GM12878 (cell line): ENCODE results near the gene BSN.

Source experiments
- HDAC6 ChIP-seq: fragments of 200-600 bp; sonication (generic); IDR thresholded peaks from one replicate; pipeline ENCODE4 v1.8.0; 2017; ENCODE audit warnings: antibody characterized with exemption; ENCODE audit not compliant: unreplicated experiment
- IKZF1 ChIP-seq: fragments of 450-650 bp; conservative IDR thresholded peaks from 2 replicates; pipeline ENCODE4 v1.6.1; 2017; ENCODE audit warnings: antibody characterized with exemption, mild to moderate bottlenecking
- MXI1 ChIP-seq: fragments of 150-350 bp; IDR thresholded peaks from 2 replicates; pipeline ENCODE4 v1.6.1; 2011; ENCODE audit warnings: low read depth, mild to moderate bottlenecking, inconsistent platforms, low read length, improper control_type of control experiment
- NFYB ChIP-seq: IDR thresholded peaks from 2 replicates; pipeline ENCODE4 v1.6.1; 2011; ENCODE audit warnings: low read depth, mild to moderate bottlenecking, low read length, improper control_type of control experiment, moderate library complexity; ENCODE audit not compliant: insufficient read depth
- POLR2A ChIP-seq: IDR thresholded peaks from 2 replicates; pipeline ENCODE4 v1.6.1; 2011; ENCODE audit warnings: low read depth, mild to moderate bottlenecking, low read length
- RB1 ChIP-seq: fragments of 450-650 bp; formaldehyde crosslinking; IDR thresholded peaks from 2 replicates; pipeline ENCODE4 v1.6.1; 2017; ENCODE audit warnings: mild to moderate bottlenecking, borderline replicate concordance
- REST ChIP-seq: IDR thresholded peaks from 2 replicates; pipeline ENCODE4 v1.6.1; 2012; ENCODE audit warnings: mild to moderate bottlenecking, low read depth, low read length
- SIN3A ChIP-seq: IDR thresholded peaks from 2 replicates; pipeline ENCODE4 v1.6.1; 2012; ENCODE audit warnings: low read depth, low read length, improper control_type of control experiment
- USF1 ChIP-seq: IDR thresholded peaks from 2 replicates; pipeline ENCODE4 v1.6.1; 2011; ENCODE audit warnings: borderline replicate concordance, low read depth, mild to moderate bottlenecking, moderate library complexity, mixed read lengths, low read length; ENCODE audit not compliant: insufficient read depth; ENCODE audit errors: extremely low read length
- TF ChIP-seq, protein P1 (sequence below): fragments of 450-650 bp; IDR thresholded peaks from 2 replicates; pipeline ENCODE4 v1.6.1; 2018; ENCODE audit warnings: borderline replicate concordance, mild to moderate bottlenecking; ENCODE audit not compliant: partially characterized antibody
- TF ChIP-seq, protein P2 (sequence below): fragments of 450-650 bp; IDR thresholded peaks from 2 replicates; pipeline ENCODE4 v1.6.1; 2017; ENCODE audit warnings: antibody characterized with exemption, mild to moderate bottlenecking, moderate library complexity
- TF ChIP-seq, protein P3 (sequence below), 3 experiments: IDR thresholded peaks in 2 of 3; conservative IDR thresholded peaks in 1 of 3; 2 replicates each; pipeline ENCODE4 v1.5.1; 2011; ENCODE audit warnings: low read depth in 3 of 3, low read length in 3 of 3, mild to moderate bottlenecking in 3 of 3, control low read depth in 2 of 3, moderate library complexity in 2 of 3, inconsistent platforms in 1 of 3, mixed read lengths in 1 of 3; ENCODE audit not compliant: control insufficient read depth in 2 of 3, insufficient read depth in 1 of 3; ENCODE audit errors: extremely low read depth in 1 of 3

- TF ChIP-seq IKZF1 (no peak), REST (no peak), SIN3A (no peak), RB1 (no peak), USF1 (no peak), NFYB (no peak), POLR2A (no peak), MXI1 (no peak), HDAC6 (no peak)
- TF ChIP-seq, protein P1, sequence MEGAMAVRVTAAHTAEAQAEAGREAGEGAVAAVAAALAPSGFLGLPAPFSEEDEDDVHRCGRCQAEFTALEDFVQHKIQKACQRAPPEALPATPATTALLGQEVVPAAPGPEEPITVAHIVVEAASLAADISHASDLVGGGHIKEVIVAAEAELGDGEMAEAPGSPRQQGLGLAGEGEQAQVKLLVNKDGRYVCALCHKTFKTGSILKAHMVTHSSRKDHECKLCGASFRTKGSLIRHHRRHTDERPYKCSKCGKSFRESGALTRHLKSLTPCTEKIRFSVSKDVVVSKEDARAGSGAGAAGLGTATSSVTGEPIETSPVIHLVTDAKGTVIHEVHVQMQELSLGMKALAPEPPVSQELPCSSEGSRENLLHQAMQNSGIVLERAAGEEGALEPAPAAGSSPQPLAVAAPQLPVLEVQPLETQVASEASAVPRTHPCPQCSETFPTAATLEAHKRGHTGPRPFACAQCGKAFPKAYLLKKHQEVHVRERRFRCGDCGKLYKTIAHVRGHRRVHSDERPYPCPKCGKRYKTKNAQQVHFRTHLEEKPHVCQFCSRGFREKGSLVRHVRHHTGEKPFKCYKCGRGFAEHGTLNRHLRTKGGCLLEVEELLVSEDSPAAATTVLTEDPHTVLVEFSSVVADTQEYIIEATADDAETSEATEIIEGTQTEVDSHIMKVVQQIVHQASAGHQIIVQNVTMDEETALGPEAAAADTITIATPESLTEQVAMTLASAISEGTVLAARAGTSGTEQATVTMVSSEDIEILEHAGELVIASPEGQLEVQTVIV, result no peak
- TF ChIP-seq, protein P2, sequence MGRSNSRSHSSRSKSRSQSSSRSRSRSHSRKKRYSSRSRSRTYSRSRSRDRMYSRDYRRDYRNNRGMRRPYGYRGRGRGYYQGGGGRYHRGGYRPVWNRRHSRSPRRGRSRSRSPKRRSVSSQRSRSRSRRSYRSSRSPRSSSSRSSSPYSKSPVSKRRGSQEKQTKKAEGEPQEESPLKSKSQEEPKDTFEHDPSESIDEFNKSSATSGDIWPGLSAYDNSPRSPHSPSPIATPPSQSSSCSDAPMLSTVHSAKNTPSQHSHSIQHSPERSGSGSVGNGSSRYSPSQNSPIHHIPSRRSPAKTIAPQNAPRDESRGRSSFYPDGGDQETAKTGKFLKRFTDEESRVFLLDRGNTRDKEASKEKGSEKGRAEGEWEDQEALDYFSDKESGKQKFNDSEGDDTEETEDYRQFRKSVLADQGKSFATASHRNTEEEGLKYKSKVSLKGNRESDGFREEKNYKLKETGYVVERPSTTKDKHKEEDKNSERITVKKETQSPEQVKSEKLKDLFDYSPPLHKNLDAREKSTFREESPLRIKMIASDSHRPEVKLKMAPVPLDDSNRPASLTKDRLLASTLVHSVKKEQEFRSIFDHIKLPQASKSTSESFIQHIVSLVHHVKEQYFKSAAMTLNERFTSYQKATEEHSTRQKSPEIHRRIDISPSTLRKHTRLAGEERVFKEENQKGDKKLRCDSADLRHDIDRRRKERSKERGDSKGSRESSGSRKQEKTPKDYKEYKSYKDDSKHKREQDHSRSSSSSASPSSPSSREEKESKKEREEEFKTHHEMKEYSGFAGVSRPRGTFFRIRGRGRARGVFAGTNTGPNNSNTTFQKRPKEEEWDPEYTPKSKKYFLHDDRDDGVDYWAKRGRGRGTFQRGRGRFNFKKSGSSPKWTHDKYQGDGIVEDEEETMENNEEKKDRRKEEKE, result no peak
- TF ChIP-seq, protein P3, sequence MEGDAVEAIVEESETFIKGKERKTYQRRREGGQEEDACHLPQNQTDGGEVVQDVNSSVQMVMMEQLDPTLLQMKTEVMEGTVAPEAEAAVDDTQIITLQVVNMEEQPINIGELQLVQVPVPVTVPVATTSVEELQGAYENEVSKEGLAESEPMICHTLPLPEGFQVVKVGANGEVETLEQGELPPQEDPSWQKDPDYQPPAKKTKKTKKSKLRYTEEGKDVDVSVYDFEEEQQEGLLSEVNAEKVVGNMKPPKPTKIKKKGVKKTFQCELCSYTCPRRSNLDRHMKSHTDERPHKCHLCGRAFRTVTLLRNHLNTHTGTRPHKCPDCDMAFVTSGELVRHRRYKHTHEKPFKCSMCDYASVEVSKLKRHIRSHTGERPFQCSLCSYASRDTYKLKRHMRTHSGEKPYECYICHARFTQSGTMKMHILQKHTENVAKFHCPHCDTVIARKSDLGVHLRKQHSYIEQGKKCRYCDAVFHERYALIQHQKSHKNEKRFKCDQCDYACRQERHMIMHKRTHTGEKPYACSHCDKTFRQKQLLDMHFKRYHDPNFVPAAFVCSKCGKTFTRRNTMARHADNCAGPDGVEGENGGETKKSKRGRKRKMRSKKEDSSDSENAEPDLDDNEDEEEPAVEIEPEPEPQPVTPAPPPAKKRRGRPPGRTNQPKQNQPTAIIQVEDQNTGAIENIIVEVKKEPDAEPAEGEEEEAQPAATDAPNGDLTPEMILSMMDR (IDR thresholded peaks at IDR 0.05 in 2 of 3, conservative IDR thresholded peaks at IDR 0.05 in 1 of 3; ENCODE audit: control insufficient read depth in 2 of 3, extremely low read depth in 1 of 3, insufficient read depth in 1 of 3, low read depth in 3 of 3, low read length in 3 of 3), result no peak
These were observed 45.2 kb upstream of the BSN start for GRCh38 chr3:49509028-49509561.
